ENCODE data around the gene WDTC1. TPM values are rescaled to one million over a fixed set of nuclear protein-coding genes. Genes with fewer than 3 reads are reported as not detected.
"Not testable (repeated sequence)": the region's sequence is repeated elsewhere in the genome, so short reads cannot be mapped to it uniquely, and the experiment has no call there.

WDTC1 gene
- polyA plus RNA-seq, 1 donor (not counting 4 experiments of a cell fraction or from before 2014, with no cell fraction given) = 5.1 TPM

GRCh38 chr1:27218736-27219135, 15.7 kb upstream of the WDTC1 start:
- no peak for DNase-seq (ENCODE audit: low read depth, low spot score)
- H3K27ac ChIP-seq (ENCODE audit: control insufficient read depth, insufficient read depth, low read length) = no peak overlapping the region
- no peak overlapping the region for H3K9ac ChIP-seq (ENCODE audit: control insufficient read depth, extremely low read depth, insufficient read depth, low read length)
- H3K9me3 ChIP-seq (ENCODE audit: control insufficient read depth, low read depth, low read length) = no peaks in the 10 kb centered on the region
- H3K4me2 ChIP-seq (ENCODE audit: control insufficient read depth, extremely low read depth, insufficient read depth, low read depth, low read length) = no peak overlapping the region
- no peak overlapping the region for H2AFZ ChIP-seq (ENCODE audit: control insufficient read depth, low read length)
- no peaks in the 10 kb centered on the region for H3K36me3 ChIP-seq (ENCODE audit: control insufficient read depth in 2 of 2, extremely low read depth in 1 of 2, insufficient read depth in 2 of 2, low read length in 2 of 2)
- H3K79me2 ChIP-seq (ENCODE audit: control insufficient read depth, insufficient read depth, low read length) = no peaks in the 10 kb centered on the region
- TF ChIP-seq EZH2 (IDR thresholded peaks at IDR 0.05; ENCODE audit: low read length) = no peak
- H3K4me3 ChIP-seq (ENCODE audit: control insufficient read depth in 2 of 3, extremely low read depth in 1 of 3, insufficient read depth in 2 of 3, low read depth in 1 of 3, low read length in 3 of 3) = no peak overlapping the region
- dilution Hi-C loops (cut with MboI; ENCODE audit: extremely low pct_ligation_motif_present, low sequenced_read_pairs) = no loop called here
- FAIRE-seq = no peak
- H3K27me3 ChIP-seq (ENCODE audit: control insufficient read depth, extremely low read depth, insufficient read depth, low read length) = no peaks in the 10 kb centered on the region
- no peaks in the 10 kb centered on the region for H3K4me1 ChIP-seq (ENCODE audit: control insufficient read depth, extremely low read depth, insufficient read depth, low read length)
- no peaks in the 10 kb centered on the region for H3K9me1 ChIP-seq (ENCODE audit: control insufficient read depth, extremely low read depth, insufficient read depth, low read length)
- no peaks in the 10 kb centered on the region for H4K20me1 ChIP-seq (ENCODE audit: control insufficient read depth, extremely low read depth, insufficient read depth, low read length)

DNA sequence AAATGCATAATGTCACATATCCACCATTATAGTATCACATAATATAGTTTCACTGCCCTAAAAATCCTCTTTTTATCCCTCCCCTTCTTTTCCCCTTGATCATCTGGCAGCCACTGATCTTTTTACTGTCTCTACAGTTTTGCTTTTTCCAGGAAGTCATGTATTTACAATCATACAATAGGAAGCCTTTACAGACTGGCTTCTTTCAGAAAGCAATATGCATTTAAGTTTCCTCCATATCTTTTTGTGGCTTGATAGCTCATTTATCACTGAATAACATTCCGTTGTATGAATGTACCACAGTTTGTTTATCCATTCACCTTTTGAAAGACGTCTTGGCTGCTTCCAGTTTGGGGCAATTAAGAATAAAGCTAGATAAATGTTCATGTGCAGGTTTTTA, 14.3 kb upstream of the WDTC1 start:
- no peak for FAIRE-seq

GRCh38 chr1:27220702-27221497, 13.5 kb upstream of the WDTC1 start:
- H3K4me1 ChIP-seq (ENCODE audit: control insufficient read depth, extremely low read depth, insufficient read depth, low read length); H2AFZ ChIP-seq (ENCODE audit: control insufficient read depth, low read length); H3K9me1 ChIP-seq (ENCODE audit: control insufficient read depth, extremely low read depth, insufficient read depth, low read length); H3K79me2 ChIP-seq (ENCODE audit: control insufficient read depth, insufficient read depth, low read length); DNase-seq (ENCODE audit: low read depth, low spot score); H3K27me3 ChIP-seq (ENCODE audit: control insufficient read depth, extremely low read depth, insufficient read depth, low read length); H3K9me3 ChIP-seq (ENCODE audit: control insufficient read depth, low read depth, low read length); H3K36me3 ChIP-seq (ENCODE audit: control insufficient read depth in 2 of 2, extremely low read depth in 1 of 2, insufficient read depth in 2 of 2, low read length in 2 of 2); H3K4me2 ChIP-seq (ENCODE audit: control insufficient read depth, extremely low read depth, insufficient read depth, low read depth, low read length); H3K27ac ChIP-seq (ENCODE audit: control insufficient read depth, insufficient read depth, low read length); H4K20me1 ChIP-seq (ENCODE audit: control insufficient read depth, extremely low read depth, insufficient read depth, low read length); FAIRE-seq; H3K4me3 ChIP-seq (ENCODE audit: control insufficient read depth in 2 of 3, extremely low read depth in 1 of 3, insufficient read depth in 2 of 3, low read depth in 1 of 3, low read length in 3 of 3); H3K9ac ChIP-seq (ENCODE audit: control insufficient read depth, extremely low read depth, insufficient read depth, low read length); dilution Hi-C loops (cut with MboI; ENCODE audit: extremely low pct_ligation_motif_present, low sequenced_read_pairs): not testable (repeated sequence)

More for the DNA sequence above, 14.3 kb upstream of the WDTC1 start:
- no peaks in the 10 kb centered on the region for H3K36me3 ChIP-seq (ENCODE audit: control insufficient read depth in 2 of 2, extremely low read depth in 1 of 2, insufficient read depth in 2 of 2, low read length in 2 of 2)
- H3K27ac ChIP-seq (ENCODE audit: control insufficient read depth, insufficient read depth, low read length) = no peak overlapping the region
- H3K79me2 ChIP-seq (ENCODE audit: control insufficient read depth, insufficient read depth, low read length) = no peaks in the 10 kb centered on the region
- DNase-seq (ENCODE audit: low read depth, low spot score) = no peak
- H3K27me3 ChIP-seq (ENCODE audit: control insufficient read depth, extremely low read depth, insufficient read depth, low read length) = no peaks in the 10 kb centered on the region
- no peak overlapping the region for H2AFZ ChIP-seq (ENCODE audit: control insufficient read depth, low read length)
- H3K9me1 ChIP-seq (ENCODE audit: control insufficient read depth, extremely low read depth, insufficient read depth, low read length) = no peaks in the 10 kb centered on the region
- no peaks in the 10 kb centered on the region for H4K20me1 ChIP-seq (ENCODE audit: control insufficient read depth, extremely low read depth, insufficient read depth, low read length)
- H3K9me3 ChIP-seq (ENCODE audit: control insufficient read depth, low read depth, low read length) = no peaks in the 10 kb centered on the region
- H3K4me3 ChIP-seq (ENCODE audit: control insufficient read depth in 2 of 3, extremely low read depth in 1 of 3, insufficient read depth in 2 of 3, low read depth in 1 of 3, low read length in 3 of 3) = no peak overlapping the region
- dilution Hi-C loops (cut with MboI; ENCODE audit: extremely low pct_ligation_motif_present, low sequenced_read_pairs) = no loop called here
- H3K4me1 ChIP-seq (ENCODE audit: control insufficient read depth, extremely low read depth, insufficient read depth, low read length) = no peaks in the 10 kb centered on the region
- TF ChIP-seq EZH2 (IDR thresholded peaks at IDR 0.05; ENCODE audit: low read length) = no peak
- TF ChIP-seq, protein P1, sequence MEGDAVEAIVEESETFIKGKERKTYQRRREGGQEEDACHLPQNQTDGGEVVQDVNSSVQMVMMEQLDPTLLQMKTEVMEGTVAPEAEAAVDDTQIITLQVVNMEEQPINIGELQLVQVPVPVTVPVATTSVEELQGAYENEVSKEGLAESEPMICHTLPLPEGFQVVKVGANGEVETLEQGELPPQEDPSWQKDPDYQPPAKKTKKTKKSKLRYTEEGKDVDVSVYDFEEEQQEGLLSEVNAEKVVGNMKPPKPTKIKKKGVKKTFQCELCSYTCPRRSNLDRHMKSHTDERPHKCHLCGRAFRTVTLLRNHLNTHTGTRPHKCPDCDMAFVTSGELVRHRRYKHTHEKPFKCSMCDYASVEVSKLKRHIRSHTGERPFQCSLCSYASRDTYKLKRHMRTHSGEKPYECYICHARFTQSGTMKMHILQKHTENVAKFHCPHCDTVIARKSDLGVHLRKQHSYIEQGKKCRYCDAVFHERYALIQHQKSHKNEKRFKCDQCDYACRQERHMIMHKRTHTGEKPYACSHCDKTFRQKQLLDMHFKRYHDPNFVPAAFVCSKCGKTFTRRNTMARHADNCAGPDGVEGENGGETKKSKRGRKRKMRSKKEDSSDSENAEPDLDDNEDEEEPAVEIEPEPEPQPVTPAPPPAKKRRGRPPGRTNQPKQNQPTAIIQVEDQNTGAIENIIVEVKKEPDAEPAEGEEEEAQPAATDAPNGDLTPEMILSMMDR (optimal IDR thresholded peaks at IDR 0.05 in 1 of 3, IDR thresholded peaks at IDR 0.05 in 1 of 3, conservative IDR thresholded peaks at IDR 0.05 in 1 of 3; ENCODE audit: extremely low read depth in 1 of 3, insufficient read depth in 2 of 3, low read length in 3 of 3) = no peak
- H3K9ac ChIP-seq (ENCODE audit: control insufficient read depth, extremely low read depth, insufficient read depth, low read length) = no peak overlapping the region
- no peak overlapping the region for H3K4me2 ChIP-seq (ENCODE audit: control insufficient read depth, extremely low read depth, insufficient read depth, low read depth, low read length)
